PC-9 (cell line): Measurements from ENCODE around the gene ADGRL3.

Experiments
- CTCF ChIP-seq: fragments of 200-600 bp; sonication (generic); conservative IDR thresholded peaks from 2 replicates; pipeline ENCODE4 v1.6.1; 2017; ENCODE audit warnings: mixed run types, antibody characterized with exemption, mild to moderate bottlenecking, moderate library complexity
- EZH2 ChIP-seq: fragments of 200-600 bp; sonication (generic); IDR thresholded peaks from 2 replicates; pipeline ENCODE4 v1.8.0; 2017; ENCODE audit warnings: antibody characterized with exemption, low read depth

GRCh38 chr4:61473306-61473705, 273.2 kb downstream of the ADGRL3 start:
- no peak for TF ChIP-seq CTCF
- no peak for TF ChIP-seq EZH2
